IMR-90 (cell line): ENCODE results near the gene TUBG2. TPM values are rescaled to one million over a fixed set of nuclear protein-coding genes. Genes with fewer than 3 reads are reported as not detected.

Experiments used
- ATAC-seq: fragments of 200-7000 bp; cut with Tn5 transposase; 2 replicates; pipeline ENCODE4 v1.9.1; 2020; ENCODE audit warnings: low read depth, mild to moderate bottlenecking, moderate library complexity
- BruUV-seq: library from RNA; stranded (reverse); fragments of 400-500 nt; replicated peaks from 2 replicates; lab custom pipeline; 2021; lab: Mats Ljungman, UMichigan
- CTCF ChIA-PET: fragments of 300-600 bp; formaldehyde crosslinking; extraction: SDS; loops from one replicate; lab custom pipeline; 2021; ENCODE audit warnings: antibody characterized with exemption; lab: Yijun Ruan, JAX
- POLR2A ChIA-PET: fragments of 300-600 bp; sonication (Branson Sonifier 250); formaldehyde crosslinking; loops from one replicate; lab custom pipeline; 2022; ENCODE audit warnings: antibody characterized with exemption; ENCODE audit not compliant: unreplicated experiment; lab: Charles Lee
- DNase-seq: peaks from one replicate; pipeline ENCODE4 v3.0.0; 2013
- H2AFZ ChIP-seq: replicated peaks from 2 replicates; pipeline ENCODE3; 2013; ENCODE audit warnings: low read length, mild to moderate bottlenecking; ENCODE audit not compliant: poor library complexity
- H2AK5ac ChIP-seq: 2 replicates; pipeline ENCODE4 v1.6.1; 2013; ENCODE audit warnings: low read depth, low read length, inconsistent platforms
- H2AK9ac ChIP-seq: replicated peaks from 2 replicates; pipeline ENCODE3; 2013; ENCODE audit warnings: mild to moderate bottlenecking, low read depth, low read length, moderate library complexity; ENCODE audit not compliant: poor library complexity
- H2BK120ac ChIP-seq: 2 replicates; pipeline ENCODE4 v1.6.1; 2013; ENCODE audit warnings: low read depth, low read length, inconsistent platforms
- H2BK15ac ChIP-seq: 3 replicates; pipeline ENCODE4 v1.6.1; 2013; ENCODE audit warnings: low read depth, low read length, inconsistent platforms
- H2BK20ac ChIP-seq: 2 replicates; pipeline ENCODE4 v1.6.1; 2013; ENCODE audit warnings: low read depth, mild to moderate bottlenecking, inconsistent platforms, low read length, moderate library complexity
- H2BK5ac ChIP-seq: 2 replicates; pipeline ENCODE4 v1.6.1; 2013; ENCODE audit warnings: mild to moderate bottlenecking, low read depth, low read length, inconsistent platforms; ENCODE audit not compliant: poor library complexity, severe bottlenecking
- H3K14ac ChIP-seq: replicated peaks from 2 replicates; pipeline ENCODE4 v1.6.1; 2013; ENCODE audit warnings: low read depth, low read length, inconsistent platforms
- H3K18ac ChIP-seq: 2 replicates; pipeline ENCODE4 v1.6.1; 2013; ENCODE audit warnings: low read depth, low read length, control low read depth
- H3K23ac ChIP-seq: 2 replicates; pipeline ENCODE4 v1.6.1; 2013; ENCODE audit warnings: low read depth, low read length, inconsistent platforms
- H3K27ac ChIP-seq: 2 replicates; pipeline ENCODE4 v1.5.1; 2013; ENCODE audit warnings: mild to moderate bottlenecking, control low read depth, low read length; ENCODE audit not compliant: insufficient read depth
- H3K27me3 ChIP-seq: 2 replicates; pipeline ENCODE4 v1.6.1; 2013; ENCODE audit warnings: low read length; ENCODE audit not compliant: control insufficient read depth, insufficient read depth
- H3K36me3 ChIP-seq: 2 replicates; pipeline ENCODE4 v1.6.1; 2013; ENCODE audit warnings: low read length, mixed read lengths; ENCODE audit not compliant: control insufficient read depth, insufficient read depth
- H3K4ac ChIP-seq: 2 replicates; pipeline ENCODE4 v1.6.1; 2013; ENCODE audit warnings: low read depth, low read length, inconsistent platforms
- H3K4me1 ChIP-seq: 2 replicates; pipeline ENCODE4 v1.6.1; 2013; ENCODE audit warnings: low read length, mixed read lengths; ENCODE audit not compliant: control insufficient read depth, insufficient read depth
- H3K4me2 ChIP-seq: 2 replicates; pipeline ENCODE4 v1.6.1; 2013; ENCODE audit warnings: low read depth, mild to moderate bottlenecking, control low read depth, low read length, moderate library complexity
- H3K4me3 ChIP-seq: 2 replicates; pipeline ENCODE4 v1.5.1; 2013; ENCODE audit warnings: low read depth, mild to moderate bottlenecking, control low read depth, low read length, moderate library complexity; ENCODE audit not compliant: insufficient read depth
- H3K56ac ChIP-seq: 2 replicates; pipeline ENCODE4 v1.6.1; 2013; ENCODE audit warnings: low read length, inconsistent platforms; ENCODE audit not compliant: insufficient read depth; ENCODE audit errors: extremely low read depth
- H3K79me1 ChIP-seq, 2 experiments: 2 replicates each; pipeline ENCODE4 v1.6.1; 2013; ENCODE audit warnings: low read length in 2 of 2, inconsistent platforms in 1 of 2, low read depth in 1 of 2
- H3K9ac ChIP-seq: 2 replicates; pipeline ENCODE4 v1.6.1; 2013; ENCODE audit warnings: low read depth, low read length, control low read depth
- H3K9me1 ChIP-seq: 2 replicates; pipeline ENCODE4 v1.6.1; 2013; ENCODE audit warnings: low read length, inconsistent platforms; ENCODE audit not compliant: insufficient read depth
- H3K9me3 ChIP-seq: 2 replicates; pipeline ENCODE4 v1.6.1; 2013; ENCODE audit warnings: low read length; ENCODE audit not compliant: control insufficient read depth, insufficient read depth
- H4K20me1 ChIP-seq: 2 replicates; pipeline ENCODE4 v1.6.1; 2013; ENCODE audit warnings: low read length, inconsistent platforms; ENCODE audit not compliant: insufficient read depth
- H4K5ac ChIP-seq: 2 replicates; pipeline ENCODE4 v1.6.1; 2013; ENCODE audit warnings: mild to moderate bottlenecking, low read depth, low read length, control low read depth
- H4K8ac ChIP-seq, 2 experiments: 2 replicates each; pipeline ENCODE4 v1.6.1; 2013; ENCODE audit warnings: low read depth in 2 of 2, low read length in 2 of 2, control low read depth in 1 of 2, inconsistent platforms in 1 of 2
- H4K91ac ChIP-seq: 2 replicates; pipeline ENCODE4 v1.6.1; 2013; ENCODE audit warnings: low read depth, low read length, inconsistent platforms; ENCODE audit not compliant: insufficient read depth
- ELK1 ChIP-seq: fragments of 150-350 bp; IDR thresholded peaks from 2 replicates; pipeline ENCODE4 v1.6.1; 2016; ENCODE audit warnings: low read depth, mild to moderate bottlenecking, low read length, moderate library complexity, borderline replicate concordance
- FOS ChIP-seq: fragments of 150-350 bp; IDR thresholded peaks from 2 replicates; pipeline ENCODE4 v1.6.1; 2016; ENCODE audit warnings: low read depth, low read length
- MAFK ChIP-seq: IDR thresholded peaks from 2 replicates; pipeline ENCODE4 v1.6.1; 2012; ENCODE audit warnings: low read depth, low read length, improper control_type of control experiment
- WGBS, 2 experiments: methylation state at CpG; one replicate each; pipeline versions ENCODE4 v1.1.5 to v1.1.7; 2013; ENCODE audit warnings: missing lambda C conversion rate in 2 of 2; ENCODE audit not compliant: insufficient read length in 1 of 2; ENCODE audit errors: extremely low coverage in 2 of 2; 5-methylcytosine and 5-hydroxymethylcytosine counted together
- dilution Hi-C: fragments of 300-500 bp; cut with HindIII; formaldehyde crosslinking; loops from one replicate; pipeline ENCODE4 v1.14.3; 2018; ENCODE audit warnings: low sequenced_read_pairs; ENCODE audit not compliant: unreplicated experiment
- in situ Hi-C: fragments of 300-500 bp; cut with MboI; formaldehyde crosslinking; loops from 3 replicates; pipeline ENCODE4 v1.14.3; 2019; ENCODE audit warnings: low sequenced_read_pairs, inconsistent platforms, mixed read lengths
- intact Hi-C: fragments of 100-400 bp; cut with micrococcal nuclease; formaldehyde crosslinking; loops from 2 replicates; pipeline ENCODE4 v1.10.0; 2022
- polyA plus RNA-seq, 3 experiments: library from polyadenylated mRNA; depleted of rRNA; stranded (reverse); fragments of >200 nt; gene quantifications; 2 replicates each; pipeline ENCODE4 v1.2.3, GENCODE V29; 2012; ENCODE audit warnings: low replicate concordance in 1 of 3
- total RNA-seq: library from RNA; depleted of rRNA; stranded (reverse); fragments of >200 nt; gene quantifications from 2 replicates; pipeline ENCODE4 v1.2.3, GENCODE V29; 2012

TUBG2 gene
- total and polyA plus RNA-seq, 2 of the 4 experiments (the other 2 are of a cell fraction), result 3.6 to 24.6 TPM

DNA sequence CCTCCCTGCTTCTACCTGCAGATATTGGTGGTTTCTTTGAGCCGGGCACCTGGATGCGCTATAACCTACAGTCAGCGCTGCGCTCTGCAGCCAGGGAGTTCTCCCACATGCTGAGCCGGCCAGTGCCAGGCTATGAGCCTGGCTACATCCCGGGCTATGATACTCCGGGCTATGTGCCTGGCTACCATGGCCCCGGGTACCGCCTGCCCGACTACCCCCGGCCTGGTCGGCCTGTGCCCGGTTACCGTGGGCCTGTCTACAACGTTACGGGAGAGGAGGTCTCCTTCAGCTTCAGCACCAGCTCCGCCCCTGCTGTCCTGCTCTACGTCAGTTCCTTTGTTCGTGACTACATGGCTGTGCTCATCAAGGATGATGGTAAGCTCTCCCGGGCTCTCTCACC is 36.4 kb downstream of the TUBG2 start:
- Histone ChIP-seq H4K91ac (no peak overlapping the region), H3K4me2 (no peak overlapping the region), H2BK120ac (no peak overlapping the region), H4K8ac (no peak overlapping the region), H3K56ac (no peak overlapping the region), H4K5ac (no peak overlapping the region), H4K20me1 (no peaks in the 10 kb centered on the region; the same call in 1 of the 2 replicates), H2AK5ac (no peak overlapping the region), H2AFZ (no peak overlapping the region), H2BK15ac (no peak overlapping the region), H3K27me3 (no peaks in the 10 kb centered on the region), H3K9ac (no peak overlapping the region), H2AK9ac (no peak overlapping the region), H3K9me3 (no peaks in the 10 kb centered on the region), H3K14ac (no peak overlapping the region), H3K23ac (no peak overlapping the region), H3K4me1 (peaks cover 3% of the 10 kb centered on the region; the same call in 1 of the 2 replicates), H3K4ac (no peak overlapping the region), H3K9me1 (peaks cover 5% of the 10 kb centered on the region; the same call in 1 of the 2 replicates), H2BK20ac (no peak overlapping the region), H3K18ac (no peak overlapping the region), H3K27ac (no peak overlapping the region), H3K4me3 (no peak overlapping the region), H2BK5ac (no peak overlapping the region), H3K79me1 (no peaks in the 10 kb centered on the region), H3K36me3 (peaks cover 52% of the 10 kb centered on the region)
- DNase-seq (no peak), ATAC-seq (no peak)
- TF ChIP-seq MAFK (no peak), ELK1 (no peak), FOS (no peak)
- intact Hi-C loops, result no loop called here
- no TSS peak for BruUV-seq
- ChIA-PET POLR2A (no interaction called here), CTCF (no interaction called here)
- dilution Hi-C loops, result no loop called here
- in situ Hi-C loops, result loop anchor here (25.0 kb wide), 1 partner anchor 617 kb away; no protein-coding TSS in a partner anchor
- 95% methylated on average over 19 of the region's 20 CpGs; no CpG with 5 or more reads in 1 of the 2 experiments for WGBS, 2 experiments
